Naive thymus-derived CD4-positive, alpha-beta T cell (primary cell): ENCODE measurements around the gene TMEM120A. TPM values are rescaled to one million over a fixed set of nuclear protein-coding genes. Genes with fewer than 3 reads are reported as not detected.

Source experiments
- ATAC-seq: fragments of 150-1000 bp; cut with Tn5 transposase; 2 replicates; pipeline ENCODE4 v1.10.0; 2021; ENCODE audit warnings: mild to moderate bottlenecking, moderate library complexity
- CTCF ChIA-PET: fragments of 350-600 bp; sonication (Branson Sonifier 250); formaldehyde crosslinking; loops from one replicate; lab custom pipeline; 2021; ENCODE audit warnings: antibody characterized with exemption; lab: Charles Lee
- POLR2A ChIA-PET: fragments of 350-600 bp; sonication (Branson Sonifier 250); formaldehyde crosslinking; loops from one replicate; lab custom pipeline; 2021; ENCODE audit warnings: antibody characterized with exemption, inconsistent platforms; lab: Charles Lee
- DNase-seq, 9 donors: peaks; one replicate each; pipeline versions ENCODE4 v3.0.0 to v3.0.0-alpha.2; 2020 to 2022; ENCODE audit warnings: mixed read lengths in 1 of 9
- H3K27ac ChIP-seq: one replicate; pipeline ENCODE4 v1.7.0; 2013; ENCODE audit warnings: mild to moderate bottlenecking, low read depth, low read length, moderate library complexity
- H3K27me3 ChIP-seq, 2 donors: one replicate each; pipeline ENCODE4 v1.7.0; 2013; ENCODE audit warnings: low read length in 2 of 2, mild to moderate bottlenecking in 2 of 2, moderate library complexity in 2 of 2; ENCODE audit not compliant: control insufficient read depth in 2 of 2, insufficient read depth in 2 of 2
- H3K36me3 ChIP-seq, 3 experiments: 1 replicate in 2 of 3; 2 replicates in 1 of 3; pipeline ENCODE4 v1.7.0; 2013; ENCODE audit warnings: low read length in 3 of 3, mild to moderate bottlenecking in 3 of 3, moderate library complexity in 1 of 3; ENCODE audit not compliant: insufficient read depth in 3 of 3, control insufficient read depth in 2 of 3
- H3K4me1 ChIP-seq, 2 donors: one replicate each; pipeline ENCODE4 v1.7.0; 2013; ENCODE audit warnings: low read length in 2 of 2, mild to moderate bottlenecking in 2 of 2, moderate library complexity in 1 of 2; ENCODE audit not compliant: control insufficient read depth in 2 of 2, insufficient read depth in 2 of 2
- H3K4me3 ChIP-seq: 2 replicates; pipeline ENCODE4 v1.7.0; 2013; ENCODE audit warnings: mild to moderate bottlenecking, low read length
- H3K9me3 ChIP-seq, 3 experiments: 1 replicate in 2 of 3; 2 replicates in 1 of 3; pipeline ENCODE4 v1.7.0; 2013; ENCODE audit warnings: low read length in 3 of 3; ENCODE audit not compliant: control insufficient read depth in 2 of 3
- H3K27ac Mint-ChIP-seq, 9 donors: one replicate each; pipeline ENCODE4 v1.8.0; 2020 to 2022; ENCODE audit warnings: mixed read lengths in 9 of 9, mild to moderate bottlenecking in 8 of 9, moderate library complexity in 5 of 9, inconsistent platforms in 2 of 9
- H3K27me3 Mint-ChIP-seq, 5 donors: one replicate each; pipeline ENCODE4 v1.8.0; 2021 to 2022; ENCODE audit warnings: mixed read lengths in 5 of 5, mild to moderate bottlenecking in 1 of 5
- H3K36me3 Mint-ChIP-seq, 5 donors: one replicate each; pipeline ENCODE4 v1.8.0; 2020 to 2022; ENCODE audit warnings: mixed read lengths in 5 of 5, mild to moderate bottlenecking in 3 of 5, inconsistent platforms in 1 of 5
- H3K4me1 Mint-ChIP-seq, 7 donors: one replicate each; pipeline ENCODE4 v1.8.0; 2020 to 2022; ENCODE audit warnings: mixed read lengths in 7 of 7, mild to moderate bottlenecking in 3 of 7, inconsistent platforms in 1 of 7
- H3K4me3 Mint-ChIP-seq, 10 donors: one replicate each; pipeline ENCODE4 v1.8.0; 2020 to 2022; ENCODE audit warnings: mild to moderate bottlenecking in 10 of 10, mixed read lengths in 10 of 10, moderate library complexity in 6 of 10, inconsistent platforms in 2 of 10
- H3K9me3 Mint-ChIP-seq, 11 donors: one replicate each; pipeline ENCODE4 v1.8.0; 2020 to 2022; ENCODE audit warnings: mixed read lengths in 11 of 11, mild to moderate bottlenecking in 4 of 11, inconsistent platforms in 1 of 11, moderate library complexity in 1 of 11
- intact Hi-C, 2 donors: fragments of 100-400 bp; cut with micrococcal nuclease; formaldehyde crosslinking; loops; one replicate each; pipeline ENCODE4 v1.15.1; 2023
- polyA plus RNA-seq, 2 donors: library from polyadenylated mRNA; unstranded; fragments of 300-500 nt; fragmentation: Illumina TruSeq; gene quantifications; one replicate each; pipeline ENCODE4 v1.2.3, GENCODE V29; 2021
- total RNA-seq, 6 experiments: library from RNA in 5 of 6; stranded (reverse) in 5 of 6; gene quantifications; 1 replicate in 5 of 6; 2 replicates in 1 of 6; pipeline ENCODE4 v1.2.3 and lab custom pipeline; 2021 to 2026

The TMEM120A gene
- total and polyA plus RNA-seq, 7 experiments from 2014 or later, result 19.1 to 38.6 (median 25.2) TPM

- Histone ChIP-seq H3K36me3 (peaks cover 0 to 53% (median 7%) of the 10 kb centered on the region in 3 experiments), H3K27me3 (no peaks in the 10 kb centered on the region), H3K4me1 (no peaks in the 10 kb centered on the region), H3K27ac (no peak overlapping the region), H3K4me3 (no peak overlapping the region), H3K9me3 (no peaks in the 10 kb centered on the region)
- ATAC-seq, result peak; percentile 36
- Mint-ChIP-seq H3K27ac (peak overlapping the region in 1 of 9 donors; percentile 38), H3K9me3 (no peaks in the 10 kb centered on the region), H3K4me1 (peaks cover 0 to 15% (median 5%) of the 10 kb centered on the region in 7 donors), H3K4me3 (no peak overlapping the region), H3K27me3 (no peaks in the 10 kb centered on the region), H3K36me3 (peaks cover 0 to 30% (median 12%) of the 10 kb centered on the region in 5 donors)
- intact Hi-C loops, result no loop called here
- ChIA-PET POLR2A (no interaction called here), CTCF (no interaction called here)
- DNase-seq, result no peak
These were observed 40.5 kb downstream of the TMEM120A start for GRCh38 chr7:75953931-75954330.

GRCh38 chr7:75953431-75953830 is 41.0 kb downstream of the TMEM120A start:
- CTCF ChIA-PET, result no interaction called here

DNA sequence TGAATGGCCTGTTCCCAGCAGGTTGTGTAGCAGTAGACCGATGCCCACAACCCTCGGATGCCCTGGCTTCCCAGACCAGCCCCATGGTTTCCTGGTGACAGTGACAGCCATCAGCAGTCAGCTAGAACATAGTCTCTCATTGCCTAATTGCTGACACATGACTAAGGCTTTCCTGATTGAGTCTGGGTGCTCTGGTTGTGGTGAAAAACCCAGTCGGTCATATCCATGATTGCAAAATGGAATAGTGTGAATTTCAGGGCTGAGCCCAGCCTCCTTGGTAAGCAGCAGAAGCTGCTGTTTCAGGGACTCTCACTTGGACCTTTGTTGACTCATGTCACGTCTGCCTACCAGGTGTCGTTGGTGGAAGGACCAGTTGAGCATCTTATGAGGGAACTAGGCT is 42.9 kb downstream of the TMEM120A start:
- Histone ChIP-seq H3K9me3 (no peaks in the 10 kb centered on the region), H3K4me1 (no peaks in the 10 kb centered on the region), H3K27me3 (no peaks in the 10 kb centered on the region), H3K4me3 (no peak overlapping the region), H3K36me3 (peaks cover 0 to 31% (median 6%) of the 10 kb centered on the region in 3 experiments), H3K27ac (no peak overlapping the region)
- ChIA-PET POLR2A (no interaction called here), CTCF (no interaction called here)
- intact Hi-C loops, result no loop called here
- Mint-ChIP-seq H3K27me3 (no peaks in the 10 kb centered on the region), H3K4me1 (peaks cover 0 to 26% (median 12%) of the 10 kb centered on the region in 7 donors), H3K36me3 (peaks cover 0 to 24% (median 6%) of the 10 kb centered on the region in 5 donors), H3K4me3 (no peak overlapping the region), H3K27ac (no peak overlapping the region), H3K9me3 (no peaks in the 10 kb centered on the region)
- no peak for DNase-seq
- ATAC-seq, result peak; percentile 87

More at GRCh38 chr7:75953431-75953830, 41.0 kb downstream of the TMEM120A start:
- no peaks in the 10 kb centered on the region for H3K27me3 ChIP-seq
- Mint-ChIP-seq H3K27me3 (no peaks in the 10 kb centered on the region), H3K9me3 (no peaks in the 10 kb centered on the region), H3K4me3 (no peak overlapping the region), H3K27ac (no peak overlapping the region), H3K4me1 (peaks cover 0 to 20% (median 10%) of the 10 kb centered on the region in 7 donors), H3K36me3 (peaks cover 0 to 30% (median 12%) of the 10 kb centered on the region in 5 donors)
- no peak overlapping the region for H3K27ac ChIP-seq
- POLR2A ChIA-PET, result no interaction called here
- ATAC-seq (no peak), DNase-seq (no peak)
- no peaks in the 10 kb centered on the region for H3K4me1 ChIP-seq
- intact Hi-C loops, result no loop called here
- H3K9me3 ChIP-seq, result no peaks in the 10 kb centered on the region
- peaks cover 0 to 50% (median 7%) of the 10 kb centered on the region in 3 experiments for H3K36me3 ChIP-seq
- no peak overlapping the region for H3K4me3 ChIP-seq

DNA sequence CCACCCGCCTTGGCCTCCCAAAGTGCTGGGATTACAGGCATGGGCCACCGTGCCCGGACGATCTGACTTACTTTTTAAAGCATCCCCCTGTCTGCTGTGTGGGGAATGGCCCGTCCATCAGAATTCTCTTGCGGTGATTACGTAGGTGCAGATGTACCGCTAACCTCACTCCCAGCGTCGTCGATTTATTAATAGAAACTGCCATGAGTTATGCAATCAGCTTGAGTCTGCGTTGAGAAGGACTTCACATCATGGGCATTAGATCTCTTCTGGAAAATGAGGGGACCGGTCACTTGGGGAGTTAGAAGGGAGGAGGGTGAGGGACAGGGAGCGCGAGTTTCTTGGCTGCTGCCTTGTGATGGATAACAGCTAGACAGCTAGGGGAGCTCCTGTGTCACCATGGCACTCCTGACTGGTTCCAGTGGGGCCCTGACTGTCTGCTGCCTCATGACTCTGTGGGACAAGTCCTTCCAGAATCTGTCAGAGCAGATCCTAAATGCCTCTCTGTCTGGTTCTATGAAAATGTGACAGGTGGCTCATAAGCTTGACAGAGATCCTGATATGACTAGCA is 44.2 kb downstream of the TMEM120A start:
- no peak for ATAC-seq
- Histone ChIP-seq H3K4me1 (no peaks in the 10 kb centered on the region), H3K4me3 (no peak overlapping the region), H3K36me3 (peaks cover 0 to 18% (median 0%) of the 10 kb centered on the region in 3 experiments), H3K27me3 (no peaks in the 10 kb centered on the region), H3K27ac (no peak overlapping the region), H3K9me3 (no peaks in the 10 kb centered on the region)
- H3K27me3 Mint-ChIP-seq, result no peaks in the 10 kb centered on the region
- intact Hi-C loops, result no loop called here
- DNase-seq, result no peak
- H3K4me1 Mint-ChIP-seq, result peaks cover 2 to 30% (median 14%) of the 10 kb centered on the region in 7 donors
- POLR2A ChIA-PET, result no interaction called here
- CTCF ChIA-PET, result interaction anchor here (1.1 kb wide), 1 partner anchor 69 kb away, joined by 3 read pairs; no protein-coding TSS in a partner anchor
- H3K4me3 Mint-ChIP-seq, result peak overlapping the region in 1 of 10 donors; percentile 25
- peaks cover 0 to 17% (median 4%) of the 10 kb centered on the region in 5 donors for H3K36me3 Mint-ChIP-seq
- H3K27ac Mint-ChIP-seq, result no peak overlapping the region
- no peaks in the 10 kb centered on the region for H3K9me3 Mint-ChIP-seq

GRCh38 chr7:75948179-75948578 is 46.2 kb downstream of the TMEM120A start:
- H3K9me3 Mint-ChIP-seq, result no peaks in the 10 kb centered on the region
- no peaks in the 10 kb centered on the region for H3K27me3 Mint-ChIP-seq
- peaks cover 0 to 18% (median 6%) of the 10 kb centered on the region in 5 donors for H3K36me3 Mint-ChIP-seq
- CTCF ChIA-PET, result no interaction called here
- Histone ChIP-seq H3K4me1 (no peaks in the 10 kb centered on the region), H3K36me3 (no peaks in the 10 kb centered on the region), H3K4me3 (no peak overlapping the region), H3K27ac (no peak overlapping the region), H3K27me3 (no peaks in the 10 kb centered on the region), H3K9me3 (no peaks in the 10 kb centered on the region)
- H3K4me3 Mint-ChIP-seq, result no peak overlapping the region
- no peak for ATAC-seq
- POLR2A ChIA-PET, result no interaction called here
- peaks cover 7 to 30% (median 23%) of the 10 kb centered on the region in 7 donors for H3K4me1 Mint-ChIP-seq
- no peak for DNase-seq
- no peak overlapping the region for H3K27ac Mint-ChIP-seq
- intact Hi-C loops, result no loop called here

DNA sequence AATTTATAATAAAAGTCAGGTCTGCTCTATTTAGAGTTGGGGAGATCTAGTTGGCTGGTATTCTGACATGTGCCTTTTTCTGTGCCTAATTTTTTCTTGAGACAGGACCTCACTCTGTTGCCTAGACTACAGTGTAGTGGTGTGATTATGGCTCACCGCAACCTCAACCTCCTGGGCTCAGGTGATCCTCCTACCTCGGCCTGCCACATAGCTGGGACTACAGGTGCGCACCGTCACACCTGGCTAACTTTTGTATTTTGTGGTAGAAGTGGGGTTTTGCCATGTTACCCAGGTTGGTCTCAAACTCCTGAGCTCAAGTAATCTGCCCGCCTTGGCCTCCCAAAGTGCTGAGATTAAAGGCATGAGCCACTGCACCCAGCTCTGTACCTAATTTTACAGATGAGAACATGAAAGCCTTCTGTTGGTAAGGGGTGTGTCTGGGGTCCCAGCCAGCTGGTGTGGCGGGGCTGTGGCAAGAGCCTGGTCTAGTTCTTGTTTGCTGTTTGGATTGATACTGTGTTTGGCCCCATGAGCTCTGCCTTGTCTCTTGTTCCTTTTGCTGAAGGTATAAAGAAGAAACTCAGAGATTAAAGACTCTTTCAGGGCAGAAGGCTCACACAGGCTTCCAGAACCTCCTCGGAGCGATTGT is 48.1 kb downstream of the TMEM120A start:
- Histone ChIP-seq H3K9me3 (no peaks in the 10 kb centered on the region), H3K4me3 (no peak overlapping the region), H3K27me3 (no peaks in the 10 kb centered on the region), H3K4me1 (no peaks in the 10 kb centered on the region), H3K36me3 (no peaks in the 10 kb centered on the region), H3K27ac (no peak overlapping the region)
- Mint-ChIP-seq H3K4me1 (peaks cover 7 to 30% (median 23%) of the 10 kb centered on the region in 7 donors), H3K9me3 (no peaks in the 10 kb centered on the region), H3K27me3 (no peaks in the 10 kb centered on the region), H3K4me3 (no peak overlapping the region), H3K27ac (no peak overlapping the region), H3K36me3 (peaks cover 0 to 23% (median 6%) of the 10 kb centered on the region in 5 donors)
- ChIA-PET POLR2A (no interaction called here), CTCF (interaction anchor here (0.6 kb wide), 1 partner anchor 15 kb away, joined by 3 read pairs; no protein-coding TSS in a partner anchor)
- no peak for DNase-seq
- intact Hi-C loops, result no loop called here
- ATAC-seq, result peak; percentile 29
